Hepatocyte (in vitro differentiated cells): Measurements from ENCODE around the gene PRDM16.

ENCODE experiments used
- CTCF ChIP-seq: fragments of 200-600 bp; sonication (generic); IDR thresholded peaks from 2 replicates; pipeline ENCODE4 v1.5.1; 2016; ENCODE audit warnings: antibody characterized with exemption, mild to moderate bottlenecking; ENCODE audit not compliant: poor library complexity
- EZH2 ChIP-seq: fragments of 200-600 bp; sonication (generic); IDR thresholded peaks from 2 replicates; pipeline ENCODE4 v1.6.1; 2016; ENCODE audit warnings: antibody characterized with exemption, mild to moderate bottlenecking, borderline replicate concordance

- TF ChIP-seq EZH2 (no peak), CTCF (no peak)
Measured at GRCh38 chr1:3072391-3073185, 3.6 kb downstream of the PRDM16 start.
